ENCODE data around the gene PLPP4.

PLPP4 gene

GRCh38 chr10:120632047-120632446 is 175.0 kb downstream of the PLPP4 start:
- no peak for TF ChIP-seq CTCF (IDR thresholded peaks at IDR 0.05; ENCODE audit: insufficient read depth, low read length, missing control alignments)
- POLR2A ChIA-PET, result no interaction called here
- no peak overlapping the region for H3K4me3 ChIP-seq (ENCODE audit: low read depth, low read length)
- DNase-seq (ENCODE audit: low read depth, low spot score), result no peak
- CTCF ChIA-PET, result no interaction called here

- POLR2A ChIA-PET, result no interaction called here
- H3K4me3 ChIP-seq (ENCODE audit: low read depth, low read length), result no peak overlapping the region
- no peak for DNase-seq (ENCODE audit: low read depth, low spot score)
- CTCF ChIA-PET, result no interaction called here
- no peak for TF ChIP-seq CTCF (IDR thresholded peaks at IDR 0.05; ENCODE audit: insufficient read depth, low read length, missing control alignments)
Observed at GRCh38 chr10:120632942-120633341, 175.9 kb downstream of the PLPP4 start.

- TF ChIP-seq CTCF (IDR thresholded peaks at IDR 0.05; ENCODE audit: insufficient read depth, low read length, missing control alignments), result no peak
- H3K4me3 ChIP-seq (ENCODE audit: low read depth, low read length), result no peak overlapping the region
- DNase-seq (ENCODE audit: low read depth, low spot score), result no peak
- ChIA-PET POLR2A (no interaction called here), CTCF (no interaction called here)
Observed at GRCh38 chr10:120634659-120635058, 177.6 kb downstream of the PLPP4 start.

Data from AG04449 (cell line).